Right renal cortex interstitium (tissue), 3 donors: Measurements from ENCODE around the gene RABL3. TPM values are rescaled to one million over a fixed set of nuclear protein-coding genes. Genes with fewer than 3 reads are reported as not detected.
"Not testable (repeated sequence)": the region's sequence is repeated elsewhere in the genome, so short reads cannot be mapped to it uniquely, and the experiment has no call there.

Experiments used
- DNase-seq, 3 donors: peaks; one replicate each; pipeline ENCODE4 v3.0.0-alpha.2; 2013; ENCODE audit warnings: low read depth in 3 of 3, low spot score in 2 of 3
- polyA plus RNA-seq, 3 donors: library from polyadenylated mRNA; unstranded; fragments of 120-200 nt; gene quantifications; one replicate each; pipeline ENCODE4 v1.2.1, GENCODE V29; 2013; ENCODE audit not compliant: insufficient read length in 3 of 3

RABL3 gene
- polyA plus RNA-seq, 3 donors, result 32.5 to 36.4 (median 35.2) TPM

DNA sequence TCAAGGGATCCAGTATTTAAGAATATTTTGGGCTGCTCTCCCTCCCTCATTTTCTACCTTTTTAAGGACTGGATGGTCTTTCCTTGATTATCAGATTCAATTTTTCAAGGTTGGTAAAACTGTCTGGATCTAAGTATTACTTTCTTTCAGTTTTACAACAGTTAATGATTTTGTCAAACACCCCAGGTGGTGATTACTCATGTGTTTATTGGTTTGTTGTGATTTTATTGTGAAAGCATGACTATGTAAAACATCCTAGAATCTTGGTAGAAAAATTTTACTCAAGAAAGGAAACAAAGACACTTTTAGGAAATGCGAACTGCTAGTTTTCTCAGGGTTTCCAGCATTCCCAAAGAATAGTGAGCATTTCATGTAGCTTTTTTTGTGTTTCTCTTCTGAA is 7.5 kb upstream of the RABL3 start:
- no peak for DNase-seq

GRCh38 chr3:120745466-120745865 is 3.1 kb upstream of the RABL3 start:
- DNase-seq, result no peak

DNA sequence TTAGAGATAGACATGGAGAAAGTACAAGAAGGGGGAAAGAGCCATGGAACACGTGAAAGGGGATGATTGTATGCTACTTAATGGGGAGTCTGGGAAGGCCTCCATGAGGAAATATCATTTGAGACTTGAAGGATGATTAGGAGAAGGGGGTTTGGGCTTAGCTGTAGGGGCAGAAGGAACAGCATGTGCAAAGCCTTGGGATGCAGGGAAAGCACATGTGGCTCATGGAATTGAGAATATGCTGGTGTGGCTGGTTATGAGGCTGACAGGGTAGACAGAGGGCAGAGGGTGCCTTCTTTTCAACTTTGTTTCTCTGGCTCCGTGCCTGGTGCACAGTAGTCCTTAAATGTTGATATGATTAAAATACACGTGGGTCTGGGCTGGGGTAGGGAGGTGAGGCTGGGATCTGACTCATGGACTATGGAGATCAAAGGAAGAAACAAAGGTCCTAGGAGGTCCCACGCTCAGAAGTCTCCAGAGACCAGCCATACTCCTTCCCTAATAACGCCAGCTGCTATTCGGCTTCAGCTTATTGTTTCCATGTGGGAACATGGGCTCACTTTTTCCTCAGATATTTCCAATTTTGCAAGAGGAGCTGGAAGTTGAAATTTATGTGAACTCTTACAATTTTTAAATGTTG is 1.4 kb upstream of the RABL3 start:
- DNase-seq, result no peak

GRCh38 chr3:120742849-120743365 is 591 bp upstream of the RABL3 start:
- peak in 1 of 3 donors; percentile 23 for DNase-seq

GRCh38 chr3:120741837-120742197 is 499 bp downstream of the RABL3 start:
- no peak for DNase-seq

DNA sequence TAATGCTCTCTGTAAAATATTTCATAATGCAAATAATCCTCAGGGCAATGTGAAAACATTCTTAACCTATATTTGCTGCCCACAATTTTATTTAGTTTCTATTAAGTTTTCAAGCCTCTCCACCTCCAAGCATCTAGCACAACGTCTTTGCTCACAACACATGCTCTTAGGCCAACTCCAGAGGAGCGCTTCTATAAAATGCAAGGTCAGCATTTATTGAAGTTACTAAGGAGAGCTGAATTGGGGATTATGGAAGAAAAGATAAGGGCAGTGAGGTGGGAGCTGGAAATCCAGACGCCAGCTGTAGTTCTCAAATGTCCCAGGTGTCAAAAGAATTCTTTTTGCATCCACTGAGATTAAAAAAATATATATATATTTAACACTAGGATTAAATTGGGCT is 996 bp downstream of the RABL3 start:
- DNase-seq, result no peak

GRCh38 chr3:120738006-120738405 is 4.3 kb downstream of the RABL3 start:
- DNase-seq, result not testable (repeated sequence)

DNA sequence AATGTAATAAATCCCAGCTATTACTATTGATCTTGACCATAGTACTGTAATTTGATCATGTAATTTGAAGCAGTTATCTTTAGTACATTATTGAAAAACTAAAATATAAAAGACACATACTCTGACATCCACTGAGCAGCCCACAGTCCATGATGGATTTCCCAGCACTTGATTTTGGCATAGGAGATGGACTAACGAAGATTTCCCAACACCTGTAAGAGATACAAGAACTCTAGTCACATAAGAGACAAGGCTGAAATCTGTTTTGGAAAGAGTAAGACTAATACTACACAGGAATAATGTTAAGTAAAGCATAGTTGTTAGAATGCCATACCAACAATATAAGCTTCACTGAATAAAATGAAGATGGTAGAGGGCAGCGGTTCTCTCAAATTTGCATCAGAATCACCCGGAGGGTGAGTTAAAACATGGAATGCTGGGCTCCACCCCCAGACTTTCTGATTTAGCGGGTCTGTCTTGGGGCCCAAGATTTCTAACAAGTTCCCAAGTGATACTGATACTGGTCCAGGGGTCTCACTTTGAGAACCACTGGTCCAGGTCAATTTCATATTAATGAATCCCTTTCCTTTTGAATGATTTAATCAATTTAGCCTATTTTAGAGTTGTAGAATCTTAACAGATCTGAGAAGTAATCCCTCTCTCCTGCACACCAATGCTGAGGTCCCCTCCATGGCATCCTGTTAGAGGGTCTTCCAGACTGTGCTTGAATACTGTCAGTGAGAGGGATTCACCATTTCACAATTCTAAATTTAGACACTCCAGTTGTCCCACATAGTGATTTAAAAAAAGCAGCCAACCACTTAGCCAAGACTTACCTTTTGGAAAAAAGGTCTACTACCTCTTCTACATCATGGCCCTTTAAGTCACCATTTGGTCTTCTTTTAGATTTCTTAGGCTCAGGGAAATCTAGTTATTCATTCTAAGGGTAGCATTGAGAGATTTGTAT is 11.5 kb downstream of the RABL3 start:
- DNase-seq, result no peak

GRCh38 chr3:120726791-120727190 is 15.5 kb downstream of the RABL3 start:
- DNase-seq, result no peak

DNA sequence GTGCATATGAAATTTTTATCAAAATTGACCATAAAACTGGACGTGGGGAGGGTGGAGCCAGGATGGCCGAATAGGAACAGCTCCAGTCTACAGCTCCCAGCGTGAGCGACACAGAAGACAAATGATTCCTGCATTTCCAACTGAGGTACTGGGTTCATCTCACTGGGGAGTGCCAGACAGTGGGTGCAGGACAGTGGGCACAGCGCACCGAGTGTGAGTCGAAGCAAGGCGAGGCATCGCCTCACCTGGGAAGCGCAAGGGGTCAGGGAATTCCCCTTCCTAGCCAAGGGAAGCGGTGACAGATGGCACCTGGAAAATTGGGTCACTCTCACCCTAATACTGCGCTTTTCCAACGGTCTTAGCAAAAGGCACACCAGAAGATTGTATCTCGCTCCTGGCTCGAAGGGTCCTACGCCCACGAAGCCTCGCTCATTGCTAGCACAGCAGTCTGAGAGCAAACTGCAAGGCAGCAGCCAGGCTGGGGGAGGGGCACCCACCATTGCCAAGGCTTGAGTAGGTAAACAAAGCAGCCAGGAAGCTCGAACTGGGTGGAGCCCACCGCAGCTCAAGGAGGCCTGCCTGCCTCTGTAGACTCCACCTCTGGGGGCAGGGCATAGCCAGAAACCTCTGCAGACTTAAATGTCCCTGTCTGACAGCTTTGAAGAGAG is 23.0 kb downstream of the RABL3 start:
- DNase-seq, result not testable (repeated sequence)

- DNase-seq, result no peak
Observed at GRCh38 chr3:120713262-120713661, 29.1 kb downstream of the RABL3 start.

DNA sequence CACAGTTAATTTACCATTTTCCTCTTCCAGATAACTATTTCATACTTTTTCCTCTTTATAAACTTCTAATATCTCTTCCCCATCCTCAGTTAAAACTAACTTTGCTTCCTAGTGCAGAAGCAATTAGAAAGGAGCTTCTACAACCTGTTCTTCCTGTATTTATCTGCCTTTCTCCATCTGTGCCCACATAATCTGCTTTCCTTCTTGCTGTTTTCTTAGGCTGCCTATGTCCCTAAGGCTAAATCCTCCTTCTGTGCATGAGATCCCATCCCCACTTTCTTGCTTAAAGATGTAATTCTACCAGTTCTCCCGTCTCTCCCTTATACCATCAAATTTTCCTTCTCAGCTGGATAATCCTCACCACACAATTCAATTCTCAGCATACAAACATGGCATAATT is 31.9 kb downstream of the RABL3 start:
- DNase-seq, result no peak

DNA sequence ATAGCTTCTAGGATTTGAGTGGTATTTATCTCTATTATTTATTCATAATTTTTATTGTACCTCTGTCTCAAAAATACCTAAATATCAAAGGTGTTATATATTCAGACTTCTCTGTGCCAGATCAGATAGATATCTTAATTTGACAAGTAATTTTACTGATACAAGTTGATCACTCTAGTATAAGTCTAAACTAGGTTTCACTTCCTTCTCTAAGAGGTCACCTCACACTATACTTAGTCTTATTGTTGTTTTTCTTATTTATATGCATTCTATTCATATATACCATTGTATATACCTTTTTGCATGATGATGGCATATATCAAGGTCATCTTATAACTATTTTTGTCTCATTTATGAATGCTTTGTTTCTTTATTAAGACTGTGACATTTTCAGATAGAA is 33.9 kb downstream of the RABL3 start:
- DNase-seq, result no peak

- no peak for DNase-seq
Observed at GRCh38 chr3:120706950-120707349, 35.4 kb downstream of the RABL3 start.

DNA sequence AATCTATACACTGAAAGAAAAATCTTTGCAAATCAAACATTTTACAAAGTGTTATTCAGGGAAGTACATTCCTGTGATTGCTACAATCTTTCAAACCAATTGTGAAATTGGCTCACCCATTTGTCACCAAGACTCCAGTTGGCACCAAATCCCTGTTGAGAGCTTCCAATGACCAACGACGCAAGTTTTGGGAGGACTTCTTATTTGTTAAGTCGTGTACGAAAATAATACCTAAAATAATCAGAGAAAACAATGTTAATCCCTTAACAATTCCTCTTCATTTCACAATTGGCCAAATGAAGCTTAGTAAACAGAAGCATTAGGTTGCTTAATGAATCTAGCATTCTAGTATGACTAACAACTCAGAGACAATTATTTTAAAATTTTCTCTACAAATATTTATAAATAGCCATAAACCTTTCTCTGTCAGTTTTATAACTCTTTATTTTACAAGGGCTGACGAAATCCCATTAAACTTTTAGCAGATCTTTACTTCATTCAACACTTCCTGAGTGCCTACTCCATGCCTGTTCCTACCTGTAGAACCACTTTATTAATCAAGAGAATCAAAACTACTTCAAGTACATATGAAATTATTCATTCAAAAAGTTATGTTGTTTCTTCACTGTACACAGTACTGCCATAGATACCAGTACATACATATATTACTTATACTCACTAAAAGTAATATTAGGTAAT is 36.3 kb downstream of the RABL3 start:
- DNase-seq, result no peak

DNA sequence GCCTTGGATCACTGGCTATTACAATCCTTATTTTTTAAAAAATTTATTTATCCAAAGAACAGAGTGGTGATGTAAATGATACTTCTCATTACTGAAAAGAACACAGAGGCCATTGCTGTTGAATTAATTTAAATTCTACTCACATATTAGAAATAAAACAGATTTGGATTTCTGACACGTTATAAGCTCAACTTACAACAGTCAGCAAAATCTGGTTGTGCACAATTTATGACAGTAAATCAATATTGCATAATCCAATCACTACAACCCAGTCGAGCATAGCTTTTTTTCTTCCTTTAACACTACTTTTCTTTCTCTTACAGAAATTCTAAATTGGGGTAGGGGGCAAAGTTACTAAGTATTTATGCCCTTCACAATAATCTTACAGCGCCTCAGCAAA is 43.0 kb downstream of the RABL3 start:
- DNase-seq, result no peak

DNA sequence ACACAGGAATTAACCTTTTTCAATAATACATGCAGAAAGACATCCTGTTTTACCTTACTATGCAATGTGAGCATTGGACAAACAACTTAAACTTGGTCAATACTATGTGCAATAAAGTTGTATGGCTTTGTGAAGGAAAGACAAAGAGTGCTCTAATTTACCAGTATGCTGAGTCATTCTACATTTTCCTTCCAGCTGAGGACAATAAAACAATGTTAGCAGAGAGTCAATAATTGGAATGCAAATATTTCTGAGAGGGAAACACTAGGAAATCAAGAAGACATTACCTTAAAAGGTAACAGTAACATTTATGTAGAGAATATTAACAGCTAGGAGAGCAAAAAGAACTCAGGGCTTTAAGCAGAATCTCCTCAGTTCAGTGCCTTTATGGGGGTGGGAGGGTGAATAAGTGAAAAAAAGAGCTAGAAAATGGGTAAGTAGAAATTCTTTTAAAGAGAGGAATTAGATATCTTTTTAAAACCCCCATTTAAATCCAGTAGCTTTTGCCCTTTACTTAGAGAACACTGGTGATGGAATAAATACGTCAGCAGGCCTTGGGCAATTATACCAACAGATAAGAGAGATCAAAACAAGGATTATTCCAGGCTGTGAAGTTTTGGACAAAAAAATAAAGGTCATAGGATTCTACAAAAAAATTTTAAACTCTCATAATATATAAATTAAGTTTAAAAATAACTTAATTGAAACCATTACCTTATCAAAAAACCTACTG is 48.7 kb downstream of the RABL3 start:
- no peak for DNase-seq

- DNase-seq, result no peak
Observed at GRCh38 chr3:120689395-120689794, 52.9 kb downstream of the RABL3 start.

GRCh38 chr3:120688121-120688520 is 54.2 kb downstream of the RABL3 start:
- no peak for DNase-seq

DNA sequence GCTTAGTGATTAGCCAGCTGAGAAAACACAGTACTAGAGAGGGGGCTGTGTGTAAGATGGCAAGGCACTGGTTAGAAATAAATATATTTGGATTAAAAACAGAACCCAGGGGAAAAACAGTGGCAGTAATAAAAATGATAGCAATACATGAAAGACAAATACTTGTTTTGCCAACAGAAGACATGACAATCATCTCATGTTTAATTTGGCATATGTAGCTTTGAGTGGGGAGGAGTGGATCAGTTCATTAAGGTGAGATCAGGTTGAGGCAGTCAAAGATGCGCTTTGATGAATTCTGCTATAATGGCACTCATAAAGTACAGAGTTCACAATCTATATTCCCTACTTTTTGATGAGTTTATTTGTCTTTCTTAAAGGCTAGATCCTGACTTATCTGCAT is 56.9 kb downstream of the RABL3 start:
- no peak for DNase-seq
